Tibial nerve (tissue), 4 donors: Measurements from ENCODE around the gene MRPS34.

Experiments used
- CTCF ChIP-seq, 5 experiments: fragments of 200-600 bp in 3 of 5; fragments of 450-650 bp in 2 of 5; sonication (generic) in 3 of 5; IDR thresholded peaks; one replicate each; pipeline ENCODE4 v1.5.1; 2016 to 2019; ENCODE audit warnings: antibody characterized with exemption in 5 of 5, mild to moderate bottlenecking in 3 of 5, moderate library complexity in 2 of 5
- EP300 ChIP-seq, 2 donors: sonication (generic); formaldehyde crosslinking; IDR thresholded peaks; one replicate each; pipeline ENCODE4 v1.6.1; 2017; ENCODE audit warnings: antibody characterized with exemption in 2 of 2, mild to moderate bottlenecking in 1 of 2
- POLR2A ChIP-seq, 2 donors: fragments of 450-650 bp; IDR thresholded peaks; one replicate each; pipeline ENCODE4 v1.6.1; 2017; ENCODE audit warnings: antibody characterized with exemption in 2 of 2, mild to moderate bottlenecking in 2 of 2, moderate library complexity in 2 of 2

GRCh38 chr16:1788095-1788707, 15.3 kb upstream of the MRPS34 start:
- no peak for TF ChIP-seq CTCF (IDR thresholded peaks at IDR 0.05)
- no peak for TF ChIP-seq POLR2A (IDR thresholded peaks at IDR 0.05)
- TF ChIP-seq EP300 (IDR thresholded peaks at IDR 0.05) = no peak
